Activated CD4-positive, alpha-beta T cell treated with anti-CD3 and anti-CD28 coated beads for 4 hours (primary cell): ENCODE measurements around the gene HDGFL2.

Experiments
- DNase-seq, 2 donors: peaks; one replicate each; pipeline ENCODE4 v3.0.0-alpha.2; 2020

The HDGFL2 gene

DNA sequence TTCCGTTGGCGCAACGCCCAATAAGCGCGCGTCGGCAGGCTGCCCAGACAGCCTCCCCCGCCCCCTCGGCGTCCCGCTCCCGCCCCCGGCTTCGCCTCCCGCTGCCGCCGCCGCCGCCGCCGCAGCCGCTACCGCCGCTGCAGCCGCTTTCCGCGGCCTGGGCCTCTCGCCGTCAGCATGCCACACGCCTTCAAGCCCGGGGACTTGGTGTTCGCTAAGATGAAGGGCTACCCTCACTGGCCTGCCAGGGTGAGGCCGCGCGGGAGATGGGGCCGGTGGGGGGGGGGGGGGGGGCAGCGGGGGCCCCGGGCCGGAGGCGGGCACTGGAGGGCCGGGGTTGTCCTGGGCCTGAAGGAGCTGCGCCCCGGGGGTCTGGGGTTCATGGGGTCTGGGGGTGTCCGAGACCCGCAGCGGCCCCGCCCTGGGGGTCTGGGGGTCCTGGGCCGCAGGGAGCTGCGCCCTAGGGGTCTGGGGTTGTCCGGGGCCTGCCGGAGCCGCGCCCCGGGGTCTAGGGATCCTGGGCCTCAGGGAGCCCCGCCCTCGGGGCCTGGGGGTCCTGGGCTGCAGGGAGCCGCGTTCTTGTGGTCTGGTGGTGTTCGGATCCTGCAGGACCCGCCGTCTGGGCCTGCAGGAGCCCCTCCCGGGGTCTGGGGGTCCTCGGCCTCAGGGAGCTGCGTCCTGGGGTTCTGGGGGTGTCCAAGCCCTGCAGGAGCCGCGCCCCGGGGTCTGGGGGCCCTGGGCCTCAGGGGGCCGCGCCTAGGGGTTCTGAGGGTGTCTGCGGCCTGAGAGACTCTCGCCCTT, at the start of gene HDGFL2:
TSS of gene HDGFL2 (plus strand) at position 124 of the 801 bp plus-strand sequence. CDS start at position 178, 54 bp downstream.
- no peak for DNase-seq

DNA sequence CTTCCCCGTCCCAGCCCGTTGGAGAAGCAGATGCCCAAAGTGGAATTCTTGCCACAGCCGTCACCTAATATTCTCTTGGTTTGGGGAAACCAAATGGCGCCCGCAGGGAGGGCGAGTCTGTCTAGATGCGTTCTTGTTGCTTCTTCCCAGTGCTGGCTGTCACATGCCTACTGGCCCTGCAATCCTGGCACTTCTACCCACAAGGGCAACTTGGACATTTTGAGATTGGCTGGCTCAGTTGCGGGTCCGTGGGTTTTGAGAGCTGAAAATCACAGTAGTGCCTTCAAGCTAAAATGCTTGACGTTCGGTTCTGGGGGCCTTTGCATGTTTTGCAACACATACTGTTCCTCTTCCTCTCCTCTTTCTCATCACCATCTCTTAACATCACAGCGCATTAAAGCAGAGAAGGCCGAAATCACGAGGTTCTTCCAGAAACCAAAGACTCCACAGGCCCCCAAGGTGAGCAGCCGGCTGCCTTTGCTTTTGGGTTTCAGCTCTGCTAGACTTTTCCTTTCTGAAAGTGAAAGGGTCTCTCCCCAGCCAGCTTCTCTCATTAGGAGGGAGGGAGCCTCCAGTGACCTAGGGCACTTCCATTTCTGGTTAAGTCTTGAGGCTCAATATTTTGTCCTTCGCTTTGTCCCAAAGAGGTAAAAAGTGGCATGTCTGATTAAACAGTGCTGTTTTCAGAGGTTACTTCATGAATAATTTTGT, 48.5 kb upstream of the HDGFL2 start:
- no peak for DNase-seq

DNA sequence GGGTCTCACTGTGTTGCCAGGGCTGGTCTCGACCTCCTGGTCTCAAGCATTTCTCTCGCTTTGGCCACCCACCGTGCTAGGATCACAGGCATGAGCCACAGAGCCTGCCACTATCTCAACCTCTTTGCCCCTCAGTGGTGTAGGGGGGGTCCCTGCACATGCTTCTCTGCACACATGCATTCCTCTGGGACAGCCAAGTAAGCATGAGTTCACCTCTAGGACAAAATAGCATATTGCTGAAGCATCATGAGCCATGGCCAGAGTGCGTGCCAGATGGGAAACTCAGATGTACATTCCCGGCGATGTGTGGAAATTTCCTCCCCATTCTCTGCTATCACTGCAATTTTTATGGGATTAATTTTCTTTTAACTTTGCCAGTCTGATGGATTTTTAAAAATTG, 46.6 kb upstream of the HDGFL2 start:
- no peak for DNase-seq

DNA sequence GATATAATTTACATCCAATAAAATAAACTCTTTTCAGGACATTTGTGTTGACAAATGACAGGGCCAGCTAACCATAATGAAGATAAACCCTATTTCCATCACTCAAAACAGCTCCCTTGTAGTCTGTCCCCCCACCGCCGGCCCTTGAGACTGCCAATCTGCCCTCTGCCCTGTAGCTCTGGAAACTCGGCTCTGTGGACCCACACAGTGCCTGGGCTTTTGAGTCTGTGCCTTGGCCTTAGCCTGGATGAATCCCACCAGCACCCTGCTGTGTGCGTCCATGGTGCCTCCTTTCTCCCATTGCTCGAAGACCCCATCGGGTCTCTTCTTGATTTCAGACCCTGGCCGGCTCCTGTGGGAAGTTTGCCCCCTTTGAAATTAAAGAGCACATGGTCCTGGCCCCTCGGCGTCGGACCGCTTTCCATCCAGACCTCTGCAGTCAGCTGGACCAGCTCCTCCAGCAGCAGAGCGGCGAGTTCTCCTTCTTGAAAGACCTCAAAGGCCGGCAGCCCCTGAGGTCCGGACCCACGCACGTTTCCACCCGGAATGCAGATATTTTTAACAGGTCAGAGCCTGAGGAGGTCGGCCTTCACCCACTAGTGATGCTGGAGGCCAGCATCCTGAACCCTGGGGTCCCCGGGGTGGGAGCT, 43.6 kb upstream of the HDGFL2 start:
- DNase-seq: no peak

DNA sequence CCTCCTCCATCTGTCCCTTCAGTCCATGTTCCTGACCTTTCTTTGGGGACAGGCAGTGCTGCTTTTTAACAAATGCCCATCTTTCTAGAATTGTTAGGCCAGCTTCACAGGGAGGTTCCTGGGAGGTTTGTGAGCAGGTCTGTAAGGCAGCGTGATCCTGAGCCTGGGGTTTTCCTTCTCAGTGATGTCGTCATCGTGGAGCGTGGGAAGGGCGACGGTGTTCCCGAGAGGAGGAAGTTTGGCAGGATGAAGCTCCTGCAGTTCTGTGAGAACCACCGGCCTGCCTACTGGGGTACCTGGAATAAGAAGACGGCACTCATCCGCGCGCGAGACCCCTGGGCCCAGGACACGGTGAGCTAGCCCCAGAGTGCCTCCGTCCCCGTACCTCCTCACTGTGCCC, 42.8 kb upstream of the HDGFL2 start:
- DNase-seq: no peak

DNA sequence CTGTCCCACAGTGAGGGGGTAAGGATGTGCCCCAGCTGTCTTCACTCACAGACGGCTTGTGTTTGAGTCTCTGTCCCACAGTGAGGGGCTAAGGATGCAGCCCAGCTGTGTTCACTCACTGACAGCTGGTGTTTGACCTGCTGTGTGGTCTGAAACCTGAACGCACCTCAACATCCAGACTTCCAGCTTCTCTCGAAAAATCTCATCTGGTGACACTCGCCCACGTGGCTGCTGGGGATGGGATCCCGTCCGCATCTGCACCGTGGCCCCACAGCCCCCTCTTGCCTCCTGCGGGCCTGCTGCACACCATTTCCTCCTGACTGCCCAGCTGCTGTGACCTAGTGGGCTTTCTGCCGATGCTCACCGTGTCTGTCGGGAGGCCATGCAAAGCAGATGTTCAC, 42.3 kb upstream of the HDGFL2 start:
- DNase-seq: no peak

DNA sequence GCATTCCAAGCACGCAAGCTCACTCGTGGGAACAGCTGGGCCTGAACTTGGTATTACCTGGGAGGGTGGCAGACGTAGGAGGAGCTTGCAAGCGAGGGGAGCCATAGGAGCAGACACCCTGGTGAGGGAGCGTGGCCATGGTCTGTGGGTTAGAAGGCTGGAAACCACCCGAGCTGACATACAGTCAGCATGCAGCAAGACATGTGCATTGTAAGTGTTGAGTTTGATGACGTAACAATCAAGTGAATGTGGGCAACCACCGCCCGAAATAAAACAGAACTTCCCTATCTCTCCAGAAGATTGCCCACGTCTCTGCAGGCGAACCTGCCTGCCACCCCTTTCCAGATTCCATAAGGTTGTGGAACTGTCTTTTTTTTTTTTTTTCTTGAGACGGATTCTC, 41.3 kb upstream of the HDGFL2 start:
- DNase-seq: no peak

DNA sequence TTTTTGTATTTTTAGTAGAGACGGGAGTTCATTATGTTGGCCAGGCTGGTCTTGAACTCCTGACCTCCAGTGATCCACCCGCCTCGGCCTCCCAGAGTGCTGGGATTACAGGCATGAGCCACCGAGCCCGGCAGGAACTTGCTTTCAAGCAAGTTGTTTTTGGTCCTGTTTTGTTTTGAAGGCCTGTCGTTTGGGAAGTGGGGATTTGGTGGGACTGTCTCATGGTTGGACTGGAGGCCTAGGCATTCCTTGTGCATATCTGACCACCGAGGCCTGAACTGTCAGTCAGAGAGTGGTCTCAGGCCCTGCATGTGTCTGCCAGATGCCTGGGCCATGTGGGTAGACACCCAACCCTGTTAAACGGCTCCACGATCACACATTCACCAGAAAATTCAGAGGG, 40.8 kb upstream of the HDGFL2 start:
- no peak for DNase-seq

DNA sequence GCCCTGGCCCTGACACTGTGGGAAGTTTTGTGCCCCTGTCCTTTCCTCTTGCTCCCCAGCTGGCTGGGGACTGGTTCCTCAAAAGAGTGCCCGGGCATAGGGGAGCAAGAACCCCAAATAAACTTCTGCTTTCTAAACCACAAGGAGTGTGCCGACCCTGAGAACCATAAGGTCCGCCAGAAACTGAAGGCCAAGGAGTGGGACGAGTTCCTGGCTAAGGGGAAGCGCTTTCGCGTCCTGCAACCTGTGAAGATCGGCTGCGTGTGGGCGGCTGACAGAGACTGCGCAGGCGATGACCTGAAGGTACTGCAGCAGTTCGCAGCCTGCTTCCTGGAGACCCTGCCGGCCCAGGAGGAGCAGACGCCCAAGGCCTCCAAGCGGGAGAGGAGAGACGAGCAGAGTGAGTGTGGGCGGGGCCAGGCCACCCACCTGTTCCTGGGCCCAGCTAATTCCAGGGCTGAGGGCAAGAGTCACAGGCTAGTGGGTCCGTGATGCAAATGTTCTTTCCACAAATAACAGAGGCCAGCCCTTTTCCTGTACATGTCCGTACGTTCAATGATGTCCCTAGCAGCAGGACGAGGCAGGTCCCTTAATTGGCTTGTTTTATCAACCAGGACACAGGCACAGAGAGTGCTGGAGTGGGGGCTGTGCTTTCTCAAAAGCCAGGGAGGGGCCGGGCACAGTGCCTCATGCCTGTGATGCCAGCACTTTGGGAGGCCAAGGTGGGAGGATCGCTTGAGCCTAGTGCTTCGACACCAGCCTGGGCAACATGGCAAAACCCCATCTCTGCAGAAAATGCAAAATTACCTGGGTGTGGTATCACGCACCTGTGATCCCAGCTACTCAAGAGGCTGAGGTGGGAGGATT, 40.1 kb upstream of the HDGFL2 start:
- DNase-seq: no peak

DNA sequence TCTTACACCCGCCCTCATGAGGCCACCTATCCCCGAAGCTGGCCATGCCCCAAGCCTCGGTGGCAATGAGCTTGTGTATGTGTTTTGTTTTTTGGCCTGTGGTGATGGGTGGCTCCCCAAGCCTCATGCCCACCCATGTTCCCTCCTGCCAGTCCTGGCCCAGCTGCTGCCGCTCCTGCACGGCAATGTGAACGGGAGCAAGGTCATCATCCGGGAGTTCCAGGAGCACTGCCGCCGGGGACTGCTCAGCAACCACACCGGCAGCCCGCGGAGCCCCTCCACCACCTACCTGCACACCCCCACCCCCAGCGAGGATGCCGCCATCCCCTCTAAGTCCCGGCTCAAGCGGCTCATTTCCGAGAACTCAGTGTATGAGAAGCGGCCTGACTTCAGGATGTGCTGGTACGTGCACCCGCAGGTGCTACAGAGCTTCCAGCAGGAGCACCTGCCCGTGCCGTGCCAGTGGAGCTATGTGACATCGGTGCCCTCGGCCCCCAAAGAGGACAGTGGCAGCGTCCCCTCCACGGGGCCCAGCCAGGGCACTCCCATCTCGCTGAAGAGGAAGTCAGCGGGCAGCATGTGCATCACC, 39.1 kb upstream of the HDGFL2 start:
- DNase-seq: no peak

DNA sequence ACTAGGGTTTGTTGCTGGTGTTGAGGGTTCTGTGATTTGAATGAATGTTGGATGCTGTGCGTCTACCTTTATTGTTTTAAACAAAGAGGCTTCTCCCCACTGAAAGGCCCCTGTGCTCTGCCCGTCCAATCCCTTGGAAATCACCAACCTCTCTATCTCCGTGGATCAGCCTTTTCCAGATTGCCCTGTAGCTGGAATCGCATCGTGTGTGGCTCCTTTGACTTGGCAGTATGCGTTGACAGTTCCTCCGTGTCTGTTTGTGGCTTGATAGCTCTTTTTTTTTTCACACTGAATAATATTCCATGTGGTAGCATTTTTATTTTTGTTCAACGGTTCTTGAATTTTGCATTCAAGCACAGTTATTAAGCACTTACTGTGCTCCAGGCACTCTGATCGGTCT, 37.7 kb upstream of the HDGFL2 start:
- DNase-seq: no peak

DNA sequence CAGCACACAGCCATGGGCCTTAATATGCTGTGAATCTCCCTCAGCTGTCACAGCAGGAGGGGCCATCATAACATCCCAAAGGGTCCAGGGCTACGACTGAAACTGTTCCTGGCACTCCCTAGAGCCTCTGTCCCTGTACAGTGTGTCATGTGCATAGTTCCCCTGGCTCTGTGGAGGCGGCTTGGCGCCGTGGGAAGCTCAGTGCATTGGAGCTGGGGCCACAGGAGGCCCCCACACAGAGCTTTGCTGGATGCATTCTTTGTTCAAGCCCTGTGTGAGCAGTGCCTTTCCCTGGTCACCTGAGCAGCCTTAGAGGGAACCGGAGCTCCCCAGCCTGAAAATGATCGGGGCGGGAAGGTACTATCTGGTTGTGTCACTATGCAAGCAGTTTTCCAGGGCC, 35.9 kb upstream of the HDGFL2 start:
- DNase-seq: no peak

DNA sequence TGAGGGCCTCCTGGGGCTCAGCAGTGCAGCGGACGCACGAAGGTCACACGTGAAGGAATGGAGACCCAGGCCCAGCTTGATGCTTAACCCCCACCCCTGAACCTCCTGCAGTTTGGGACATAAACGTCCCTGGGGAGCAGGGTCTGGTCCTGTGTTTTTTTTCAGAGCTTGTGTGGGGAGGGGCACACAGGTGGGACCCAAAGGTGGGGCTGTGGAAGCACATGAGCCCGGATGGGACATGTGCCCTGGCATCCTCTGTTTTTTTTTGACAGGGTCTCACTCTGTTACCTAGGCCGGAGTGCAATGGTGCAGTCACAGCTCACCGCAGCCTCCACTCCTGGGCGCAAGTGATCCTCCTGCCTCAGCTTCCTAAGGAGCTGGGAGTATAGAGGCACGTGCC, 35.0 kb upstream of the HDGFL2 start:
- no peak for DNase-seq

DNA sequence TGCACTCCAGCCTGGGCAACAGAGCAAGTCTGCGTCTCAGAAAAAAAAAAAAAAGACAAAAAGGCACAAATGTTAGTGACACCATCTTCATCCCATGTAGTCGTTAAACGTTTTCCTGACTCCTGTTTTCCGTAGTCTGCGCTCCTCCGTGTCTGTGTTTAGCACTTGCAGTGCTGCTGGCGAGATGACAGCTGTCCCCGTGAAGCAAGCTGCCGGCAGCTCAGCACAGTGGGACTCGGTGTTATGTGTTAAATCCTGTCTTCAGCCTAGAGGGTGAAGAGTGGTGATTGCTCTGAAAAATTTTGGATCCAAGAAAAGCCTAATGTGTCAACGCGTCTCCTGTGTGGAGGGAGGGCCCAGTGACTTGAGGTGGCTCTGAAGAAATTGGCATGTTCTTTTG, 32.9 kb upstream of the HDGFL2 start:
- DNase-seq: no peak

DNA sequence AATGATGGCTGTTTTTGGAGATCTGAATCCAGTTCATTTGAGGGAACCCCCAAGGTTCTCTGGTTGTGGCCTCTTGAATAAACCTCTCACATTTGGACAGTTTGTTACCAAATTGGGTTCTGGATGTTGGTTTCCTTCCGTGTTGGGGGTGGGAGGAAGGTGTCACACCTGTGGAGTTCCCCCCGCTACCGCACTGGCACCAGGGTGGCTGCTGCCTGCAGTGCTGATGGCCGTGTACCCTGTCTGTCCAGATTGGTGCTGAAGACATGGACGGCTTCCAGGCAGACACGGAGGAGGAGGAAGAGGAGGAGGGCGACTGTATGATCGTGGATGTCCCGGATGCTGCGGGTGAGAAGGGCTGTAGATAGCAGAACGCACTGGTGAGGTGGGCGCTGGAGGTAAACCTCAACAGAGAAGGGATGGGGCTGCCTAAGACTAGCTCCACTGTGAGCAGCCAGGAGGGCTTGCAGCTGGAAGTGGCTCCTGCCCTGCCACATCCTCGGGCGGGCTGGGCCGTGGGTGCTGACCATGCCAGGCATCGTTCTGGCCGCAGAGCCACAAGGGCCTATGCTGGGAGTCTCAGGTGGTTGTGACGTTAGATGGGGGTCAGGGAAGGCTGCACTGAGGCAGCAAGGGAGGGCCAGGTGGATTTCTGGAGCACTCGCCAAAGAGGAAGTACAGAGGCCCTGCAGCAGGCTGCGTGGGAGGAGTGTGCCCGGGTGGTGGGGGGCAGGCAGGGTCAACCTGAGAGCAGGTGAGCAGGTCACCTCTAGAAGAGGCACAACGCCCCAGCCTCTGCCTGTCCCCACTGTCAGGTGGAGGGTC, 29.9 kb upstream of the HDGFL2 start:
- DNase-seq: no peak

DNA sequence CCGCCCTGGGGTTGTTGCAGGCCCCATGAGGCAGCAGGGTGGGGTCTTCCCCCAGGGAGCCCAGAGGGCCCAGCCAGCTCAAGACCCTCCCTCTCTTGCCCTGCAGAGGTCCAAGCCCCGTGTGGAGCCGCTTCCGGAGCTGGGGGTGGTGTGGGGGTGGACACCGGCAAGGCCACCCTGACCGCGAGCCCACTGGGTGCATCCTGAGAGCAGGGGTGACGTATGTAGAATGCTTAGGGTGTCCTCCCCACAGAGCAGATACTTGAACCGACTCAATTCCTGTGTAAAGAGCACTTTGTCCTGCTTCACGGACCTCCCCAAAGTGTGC, 29.3 kb upstream of the HDGFL2 start:
- no peak for DNase-seq

DNA sequence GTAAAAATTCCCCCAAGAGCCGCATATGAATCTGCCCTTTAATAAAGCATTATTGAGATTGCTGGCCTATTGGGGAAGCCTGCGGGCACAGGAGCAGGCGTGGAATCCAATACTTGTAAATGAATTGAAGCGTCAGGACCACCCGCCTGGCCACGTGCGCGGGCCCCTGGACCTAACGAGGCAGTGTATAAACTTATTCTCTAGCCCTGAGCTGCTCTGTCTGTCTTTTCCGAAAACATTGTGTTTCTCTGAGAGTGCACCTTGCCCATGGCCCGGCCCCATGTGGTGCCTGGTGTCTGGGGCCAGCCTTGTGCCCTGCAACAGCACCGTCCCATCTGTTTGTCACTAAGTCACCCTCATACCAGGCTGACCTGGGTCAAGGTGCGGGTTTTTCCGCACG, 28.9 kb upstream of the HDGFL2 start:
- no peak for DNase-seq

DNA sequence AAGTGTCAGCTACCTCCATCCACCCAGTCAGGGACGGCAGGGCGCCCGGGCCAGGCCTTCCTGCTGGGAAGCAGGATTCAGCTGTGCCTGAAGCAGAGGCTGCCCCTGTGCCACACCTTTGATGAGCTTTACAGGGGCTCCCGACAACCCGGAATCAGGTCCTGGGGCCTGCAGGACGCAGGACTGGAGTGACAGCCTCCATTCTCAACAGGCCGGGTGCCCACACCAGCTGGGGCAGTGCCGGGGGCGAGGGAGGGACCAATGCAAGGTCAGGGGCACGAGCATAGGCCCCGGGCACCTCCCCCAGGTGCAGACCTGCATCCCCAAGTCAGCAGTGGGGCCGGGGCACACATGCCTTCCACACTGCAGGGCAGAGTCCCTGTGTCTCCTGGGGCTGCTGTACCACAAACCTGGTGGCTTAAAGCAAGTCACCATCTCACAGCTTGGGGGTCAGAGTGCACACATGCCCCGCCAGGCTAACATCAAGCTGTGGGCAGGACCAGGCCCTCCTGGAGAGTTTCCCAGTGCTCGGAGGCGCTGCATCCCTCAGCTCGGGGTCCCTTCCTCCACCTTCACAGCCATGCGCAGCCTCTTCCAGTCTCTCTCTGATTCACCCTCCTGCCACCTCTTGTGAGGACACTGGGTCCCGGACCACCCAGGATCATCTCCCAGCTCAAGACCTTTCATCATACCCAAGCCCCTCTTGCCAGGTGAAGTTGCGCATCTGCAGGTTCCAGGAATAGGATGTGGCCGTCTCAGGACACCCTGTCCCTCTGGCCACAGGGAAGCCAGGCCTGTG, 27.9 kb upstream of the HDGFL2 start:
- no peak for DNase-seq

DNA sequence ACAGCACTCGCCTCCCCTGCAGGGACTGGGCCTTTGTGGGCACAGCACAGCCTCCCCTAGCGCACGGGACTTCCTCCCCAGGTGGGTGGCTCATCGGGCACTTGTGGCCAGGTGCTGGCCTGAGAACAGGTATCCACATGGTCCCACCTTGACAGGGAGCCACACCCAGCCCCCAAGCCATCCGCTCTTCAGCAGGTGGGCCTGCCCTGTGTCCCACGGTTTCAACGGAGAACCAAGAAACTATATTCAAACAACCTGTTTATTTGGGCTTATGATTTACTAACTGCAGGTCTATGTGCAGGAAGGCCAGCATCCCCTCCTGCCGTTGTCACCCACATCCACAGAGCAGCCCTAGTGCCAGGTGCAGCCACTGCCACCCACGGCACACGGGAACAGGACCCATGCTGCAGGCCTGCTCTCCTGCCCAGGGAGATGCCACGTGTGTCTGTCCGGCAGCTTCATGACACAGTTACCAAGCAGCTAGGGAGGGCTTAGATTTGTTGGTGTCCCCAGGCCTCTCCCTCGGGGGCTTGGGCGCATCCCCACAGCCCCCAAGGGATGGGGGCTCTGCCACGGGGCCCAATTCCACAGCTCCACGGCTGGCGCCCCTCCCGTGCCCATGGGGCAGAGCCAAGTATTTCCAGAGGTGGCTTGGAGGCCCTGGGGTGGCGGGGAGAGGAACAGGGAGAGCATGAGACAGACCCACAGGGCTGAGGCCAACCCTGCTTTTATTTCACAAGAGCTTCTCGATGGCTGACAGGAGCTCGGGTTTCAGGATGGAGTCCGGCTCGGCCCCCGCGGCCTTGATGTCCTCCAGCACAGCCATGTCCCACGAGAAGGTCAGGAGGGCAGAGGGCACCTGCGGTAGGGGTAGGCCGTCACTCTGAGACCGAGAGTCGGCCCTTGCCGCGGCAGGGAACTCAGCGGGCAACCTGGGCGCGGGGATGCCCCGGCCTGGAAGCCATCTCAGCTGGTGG, 27.0 kb upstream of the HDGFL2 start:
- no peak for DNase-seq
